ENCODE measurements around the gene RNF222.
"Not testable (repeated sequence)": the region's sequence is repeated elsewhere in the genome, so short reads cannot be mapped to it uniquely, and the experiment has no call there.

RNF222 gene

GRCh38 chr17:8409966-8410882, 12.6 kb upstream of the RNF222 start:
- peak; percentile 89 for DNase-seq

DNA sequence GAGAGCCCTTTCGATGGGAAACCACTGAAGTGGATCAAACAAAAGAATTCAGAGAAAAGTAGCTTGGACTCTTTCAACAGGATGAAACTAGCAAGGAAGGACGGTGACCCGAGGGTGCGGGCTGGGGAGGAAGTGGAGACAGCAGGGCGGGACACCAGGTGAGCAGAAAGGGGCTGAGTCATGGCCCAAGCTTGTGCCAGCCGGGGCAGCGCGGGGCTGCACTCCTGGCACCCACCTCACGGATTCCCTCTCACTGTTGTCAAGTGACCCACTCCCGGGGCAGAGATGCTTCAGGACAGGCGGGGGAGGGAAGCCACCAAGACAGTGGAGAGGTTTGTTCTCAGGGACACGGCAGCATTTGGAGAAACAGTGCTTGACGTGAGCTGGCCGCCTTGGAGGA, 10.7 kb upstream of the RNF222 start:
- DNase-seq = no peak

- no peak for DNase-seq
Measured at GRCh38 chr17:8406174-8406573, 8.5 kb upstream of the RNF222 start.

DNA sequence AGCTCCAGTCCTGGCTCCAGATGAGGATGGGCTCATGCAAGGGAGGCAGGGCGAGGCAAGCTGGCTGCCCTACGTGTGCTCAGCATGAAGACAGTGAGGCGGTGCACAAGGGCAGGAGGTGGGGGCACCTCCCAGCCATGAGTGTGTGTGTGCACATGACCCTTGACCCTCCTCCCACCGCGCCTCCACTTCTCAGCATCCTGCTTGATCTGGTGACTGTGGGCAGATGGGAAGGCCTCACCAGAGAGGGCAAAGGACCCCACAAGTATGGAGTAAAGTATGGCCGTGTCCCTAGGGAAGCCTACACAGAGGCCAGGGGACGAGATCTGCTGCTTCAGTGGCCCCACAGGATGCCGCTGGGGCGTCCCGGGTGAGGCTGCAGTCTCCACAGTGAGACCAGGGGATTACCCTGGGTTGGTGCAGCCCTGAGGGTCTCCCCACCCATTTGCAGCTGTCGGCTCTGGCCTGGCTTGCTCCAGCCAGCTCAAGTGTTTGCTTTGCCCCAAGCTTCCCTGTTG, 7.9 kb upstream of the RNF222 start:
- no peak for DNase-seq

- DNase-seq = no peak
Measured at GRCh38 chr17:8402921-8403536, 5.4 kb upstream of the RNF222 start.

DNA sequence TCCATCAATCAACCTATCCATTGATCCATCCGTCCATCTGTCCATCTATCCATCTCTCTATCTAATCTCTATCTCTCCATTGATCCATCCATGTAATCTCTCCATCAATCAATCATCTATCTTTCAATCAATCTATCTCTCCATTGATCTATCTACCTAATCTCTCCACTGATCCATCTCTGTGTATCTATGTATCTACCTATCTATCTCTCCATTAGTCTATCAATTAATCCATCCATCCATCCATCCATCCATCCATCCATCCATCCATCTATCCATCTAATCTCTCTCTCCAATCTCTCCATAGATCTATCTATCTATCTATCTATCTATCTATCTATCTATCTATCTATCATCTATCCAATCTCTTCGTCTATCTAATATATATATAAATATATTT, 3.5 kb upstream of the RNF222 start:
- no peak for DNase-seq

DNA sequence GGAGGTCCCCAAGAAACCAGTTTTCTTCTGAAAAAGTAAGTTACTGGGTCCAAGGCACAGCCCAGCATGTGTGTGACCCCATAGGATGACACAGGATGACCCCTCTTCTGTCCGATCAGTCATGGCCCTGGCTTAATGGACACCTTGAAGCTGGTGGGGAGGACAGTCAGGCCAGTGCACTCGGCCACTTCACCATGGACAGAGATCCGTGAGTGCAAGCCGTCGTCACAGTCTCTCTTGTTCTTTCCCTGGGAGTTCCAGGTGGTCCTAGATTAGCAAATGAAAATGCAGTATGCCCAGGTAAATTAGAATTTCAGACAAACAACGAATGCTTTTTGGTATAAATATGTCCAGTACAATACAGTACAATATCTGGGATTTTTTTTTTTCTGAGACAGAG, 1.4 kb upstream of the RNF222 start:
- DNase-seq = no peak

- not testable (repeated sequence) for DNase-seq
Measured at GRCh38 chr17:8394497-8394896, 3.1 kb downstream of the RNF222 start.

- peak; percentile 32 for DNase-seq
Measured at GRCh38 chr17:8393470-8394231, 4.0 kb downstream of the RNF222 start.

GRCh38 chr17:8392674-8393469, 4.8 kb downstream of the RNF222 start:
- no peak for DNase-seq

DNA sequence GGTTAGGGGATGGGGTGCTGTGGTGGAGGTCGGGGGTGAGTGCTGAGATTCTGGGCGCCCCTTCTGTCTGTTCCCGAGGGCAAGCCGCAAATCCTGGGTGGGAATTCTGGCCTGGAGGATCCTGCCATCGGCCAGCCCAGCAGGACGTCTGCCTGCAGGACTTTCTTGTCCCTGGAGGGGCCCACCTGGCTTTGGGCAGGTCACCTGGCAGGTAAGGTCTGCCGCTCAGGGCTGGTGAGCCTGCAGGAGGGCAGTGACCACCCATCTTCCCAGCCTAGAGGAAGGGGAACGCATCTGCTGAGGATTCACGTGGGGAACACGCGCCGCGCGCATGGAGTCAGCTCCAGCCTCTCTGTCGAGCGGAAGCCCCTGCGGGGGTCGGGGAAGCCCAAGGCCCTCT, 5.4 kb downstream of the RNF222 start:
- DNase-seq = no peak

- peak; percentile 81 for DNase-seq
Measured at GRCh38 chr17:8391711-8392110, 5.9 kb downstream of the RNF222 start.

DNA sequence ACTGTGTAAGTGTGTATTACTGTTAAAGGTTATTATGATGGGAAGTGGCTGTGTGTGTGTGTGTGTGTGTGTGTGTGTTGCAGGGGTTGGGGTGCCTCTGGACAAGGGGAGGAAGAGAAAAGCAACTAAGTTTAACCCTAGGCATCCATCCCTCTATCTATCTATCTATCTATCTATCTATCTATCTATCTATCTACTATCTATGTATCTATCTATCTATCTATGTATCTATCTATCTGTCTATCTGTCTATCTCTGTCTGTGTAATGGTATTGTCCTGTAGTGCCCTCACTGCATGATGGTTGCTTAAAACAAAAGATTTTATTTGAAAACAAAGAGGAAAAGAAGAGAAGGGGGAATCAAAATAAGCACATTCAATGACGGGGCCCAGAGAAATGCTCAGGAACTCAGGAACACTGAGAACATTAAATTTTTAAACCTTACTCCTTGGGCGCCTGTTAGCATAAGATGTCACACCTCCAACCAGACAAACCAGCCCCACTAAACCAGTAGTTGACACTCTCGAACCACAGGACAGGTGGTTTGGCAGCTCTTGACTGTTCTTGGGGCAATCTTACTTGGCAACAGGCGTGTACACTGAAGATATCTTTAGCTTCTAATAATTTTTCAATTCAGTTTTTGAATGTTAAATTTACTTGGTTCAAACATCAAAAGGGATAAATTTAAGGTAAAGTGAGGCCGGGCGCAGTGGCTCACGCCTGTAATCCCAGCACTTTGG, 9.5 kb downstream of the RNF222 start:
- no peak for DNase-seq

GRCh38 chr17:8386841-8387240, 10.8 kb downstream of the RNF222 start:
- DNase-seq = no peak

- peak; percentile 98 for DNase-seq
Measured at GRCh38 chr17:8384801-8385378, 12.7 kb downstream of the RNF222 start.

- peak; percentile 99 for DNase-seq
Measured at GRCh38 chr17:8383143-8383822, 14.3 kb downstream of the RNF222 start, which contains the start of gene RPL26. TSS of gene RPL26 (minus strand) at chr17:8383193. CDS start at chr17:8382310, 883 bp downstream.

- no peak for DNase-seq
Measured at GRCh38 chr17:8382880-8383142, 14.8 kb downstream of the RNF222 start.

GRCh38 chr17:8382052-8382879, 15.4 kb downstream of the RNF222 start:
- DNase-seq = no peak

GRCh38 chr17:8380049-8380448, 17.6 kb downstream of the RNF222 start:
- no peak for DNase-seq

- DNase-seq = not testable (repeated sequence)
Measured at GRCh38 chr17:8378117-8378516, 19.5 kb downstream of the RNF222 start.

Data from EL (cell line).